GM19452 (cell line): Measurements from ENCODE around the gene CD2AP.
"Not testable (repeated sequence)": the region's sequence is repeated elsewhere in the genome, so short reads cannot be mapped to it uniquely, and the experiment has no call there.

ENCODE experiments used
- ATAC-seq: cut with Tn5 transposase; IDR thresholded peaks from one replicate; pipeline ENCODE4 v1.9.1; 2021; ENCODE audit not compliant: unreplicated experiment

The CD2AP gene

DNA sequence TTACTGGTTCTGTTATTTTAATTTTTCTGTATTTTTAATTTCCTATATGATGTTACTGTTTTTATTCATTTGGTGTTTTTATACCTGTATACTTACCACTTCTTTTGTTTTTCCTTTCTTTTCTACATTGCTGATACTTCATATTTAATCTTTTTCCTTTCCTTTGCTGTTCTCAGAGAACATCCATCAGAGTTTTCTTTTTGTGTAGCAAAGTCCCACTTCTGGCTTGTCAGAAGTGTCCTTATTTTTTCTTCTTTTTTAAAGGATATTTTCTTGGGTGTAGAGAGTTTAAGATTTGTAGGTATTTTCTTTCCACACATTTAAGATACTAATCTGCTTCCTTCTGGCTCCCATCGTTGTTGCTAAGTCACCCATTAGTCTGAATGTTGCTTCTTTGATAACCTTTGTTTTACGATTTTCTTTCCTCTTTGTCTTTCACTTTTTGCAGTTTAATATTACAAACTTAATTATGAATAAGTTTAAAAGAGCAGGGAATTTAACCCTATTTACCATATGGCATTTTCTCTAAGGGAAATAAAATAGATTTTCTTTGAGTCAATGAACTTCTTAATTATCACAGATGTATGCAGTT lies 18.5 kb downstream of the CD2AP start:
- ATAC-seq, result no peak

DNA sequence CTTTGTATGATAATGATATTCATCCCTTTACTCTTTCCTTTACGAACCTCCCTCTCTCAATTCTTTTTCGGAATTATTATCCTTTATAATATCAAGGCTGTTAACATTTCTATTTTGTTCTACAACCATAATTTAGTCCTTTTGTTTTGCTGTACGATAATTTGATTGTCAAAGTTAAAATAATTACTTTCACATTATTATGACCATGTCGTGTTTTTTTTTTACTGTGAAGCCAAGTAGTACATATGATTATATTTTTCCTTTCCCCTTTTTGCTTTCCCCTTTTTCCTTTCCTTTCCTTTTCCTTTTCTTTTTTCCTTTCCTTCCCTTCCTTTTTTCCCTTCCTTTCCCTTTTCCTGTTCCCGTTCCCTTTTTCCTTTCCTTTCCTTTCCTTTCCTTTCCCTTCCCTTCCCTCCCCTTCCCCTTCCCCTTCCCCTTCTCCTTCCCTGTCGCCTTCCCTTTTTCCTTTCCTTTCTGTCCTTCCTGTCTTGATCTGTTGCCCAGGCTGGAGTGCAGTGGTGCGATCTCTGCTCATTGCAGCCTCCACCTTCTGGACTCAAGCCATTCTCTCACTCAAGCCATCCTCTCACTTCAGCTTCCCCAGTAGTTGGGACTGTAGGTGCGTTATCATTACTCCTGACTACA lies 19.5 kb downstream of the CD2AP start:
- ATAC-seq, result no peak

DNA sequence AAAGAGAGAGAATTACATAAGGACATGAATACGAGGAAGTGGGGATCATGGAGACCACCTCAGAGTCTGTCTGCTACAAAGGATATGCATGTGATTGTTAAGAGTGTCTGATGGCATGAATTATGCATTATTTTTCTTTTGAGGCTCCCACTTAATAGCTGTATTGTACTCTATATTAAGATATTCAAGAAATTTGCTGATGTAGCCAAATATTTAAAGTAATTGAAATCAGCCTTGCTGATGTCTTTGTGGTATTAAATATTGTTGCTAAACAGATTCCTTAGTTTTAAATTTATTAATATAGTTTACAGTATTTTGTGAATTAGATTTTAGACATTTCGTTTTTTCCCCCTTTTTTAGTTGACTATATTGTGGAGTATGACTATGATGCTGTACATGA lies 25.3 kb downstream of the CD2AP start:
- ATAC-seq, result no peak

DNA sequence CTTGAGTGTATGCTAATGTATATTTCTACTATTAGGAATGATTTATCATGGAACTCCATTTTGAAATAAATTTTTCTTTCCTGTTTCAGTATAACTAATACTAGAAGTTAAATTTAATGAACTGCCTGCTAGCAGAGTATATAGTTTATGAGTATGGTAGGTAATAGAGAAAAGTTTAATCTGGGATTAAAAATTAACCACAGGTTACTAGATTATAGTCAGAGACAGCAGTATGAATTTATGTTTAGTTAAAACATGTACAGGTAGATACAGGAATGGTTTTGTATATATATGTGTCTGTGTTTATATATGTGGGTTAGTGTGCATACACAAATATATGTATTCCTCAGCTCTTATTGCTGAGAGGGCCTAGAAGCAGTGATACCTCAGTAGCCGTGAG lies 32.3 kb downstream of the CD2AP start:
- no peak for ATAC-seq

DNA sequence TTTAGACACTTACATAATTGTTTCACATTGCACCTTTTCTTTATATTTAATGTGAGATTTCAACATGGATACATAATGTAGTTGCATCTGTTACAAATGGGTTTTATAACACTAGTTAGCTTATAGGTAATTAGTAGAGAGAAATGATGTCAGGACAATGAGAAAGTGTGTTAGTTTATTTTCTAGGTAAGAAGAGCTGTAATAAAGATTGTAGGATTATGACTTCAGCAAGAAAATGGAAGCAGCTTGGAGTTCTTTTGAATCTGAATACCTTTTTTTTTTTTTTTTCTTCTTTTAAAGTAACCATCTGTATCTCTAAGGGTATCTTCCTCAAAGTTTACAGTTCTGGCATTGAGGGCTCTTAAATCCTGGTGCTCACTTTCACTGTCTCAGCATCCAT lies 35.3 kb downstream of the CD2AP start:
- no peak for ATAC-seq

DNA sequence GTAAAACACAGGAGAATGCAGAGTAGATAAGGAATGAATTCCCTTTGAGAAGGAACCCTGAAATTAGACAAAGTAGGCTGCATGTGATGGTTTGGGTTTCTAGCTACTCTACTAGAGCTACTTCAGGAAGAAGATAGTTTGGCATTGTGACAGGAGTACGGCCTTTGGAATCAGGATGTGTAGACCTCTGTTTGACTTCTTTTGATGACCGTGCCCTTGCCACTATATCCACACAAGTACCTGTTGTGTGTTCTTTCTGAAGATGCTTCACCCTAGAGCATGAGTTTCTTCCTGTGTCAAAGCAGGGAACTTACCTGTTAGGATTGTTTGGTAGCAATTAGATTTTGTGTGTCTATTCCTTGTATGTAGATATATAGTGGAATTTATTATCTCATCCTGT lies 41.7 kb downstream of the CD2AP start:
- no peak for ATAC-seq

DNA sequence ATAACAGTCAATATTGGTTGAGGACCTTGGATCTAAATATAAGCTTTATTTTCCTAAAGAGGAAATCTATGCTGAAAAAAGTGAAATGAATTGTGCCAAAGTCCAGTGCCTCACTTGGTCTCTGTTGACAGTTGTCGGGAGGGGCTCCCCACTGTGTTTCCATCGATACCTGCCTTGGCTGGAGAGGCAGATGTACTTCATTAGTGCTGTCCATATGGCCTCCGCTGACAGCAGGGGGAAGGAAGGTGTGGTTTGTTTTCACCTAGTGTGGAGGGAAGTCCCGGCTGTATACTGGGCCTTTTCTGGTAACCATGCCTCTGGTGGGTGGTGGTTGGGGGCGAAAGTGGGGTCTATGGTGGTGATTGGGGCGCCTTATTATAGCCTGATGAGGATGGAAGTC lies 42.7 kb downstream of the CD2AP start:
- ATAC-seq, result no peak

DNA sequence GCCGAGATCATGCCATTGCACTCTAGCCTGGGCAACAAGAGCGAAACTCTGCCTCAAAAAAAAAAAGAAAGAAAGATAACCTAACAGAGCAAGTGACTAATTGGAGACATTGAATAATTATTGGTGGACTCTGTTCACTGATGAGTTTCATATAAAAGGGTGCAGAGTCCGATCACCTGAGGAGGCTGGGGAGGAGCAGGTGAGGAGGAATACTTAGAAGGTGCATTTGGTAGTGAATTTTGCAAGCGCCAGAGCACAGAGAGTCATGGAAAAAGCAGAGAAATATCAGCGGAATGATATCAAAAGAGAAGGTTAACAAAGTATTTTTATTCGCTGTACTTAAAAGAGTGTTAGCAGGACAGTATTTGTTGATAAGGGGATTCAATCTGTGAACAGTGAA lies 44.4 kb downstream of the CD2AP start:
- ATAC-seq, result no peak

DNA sequence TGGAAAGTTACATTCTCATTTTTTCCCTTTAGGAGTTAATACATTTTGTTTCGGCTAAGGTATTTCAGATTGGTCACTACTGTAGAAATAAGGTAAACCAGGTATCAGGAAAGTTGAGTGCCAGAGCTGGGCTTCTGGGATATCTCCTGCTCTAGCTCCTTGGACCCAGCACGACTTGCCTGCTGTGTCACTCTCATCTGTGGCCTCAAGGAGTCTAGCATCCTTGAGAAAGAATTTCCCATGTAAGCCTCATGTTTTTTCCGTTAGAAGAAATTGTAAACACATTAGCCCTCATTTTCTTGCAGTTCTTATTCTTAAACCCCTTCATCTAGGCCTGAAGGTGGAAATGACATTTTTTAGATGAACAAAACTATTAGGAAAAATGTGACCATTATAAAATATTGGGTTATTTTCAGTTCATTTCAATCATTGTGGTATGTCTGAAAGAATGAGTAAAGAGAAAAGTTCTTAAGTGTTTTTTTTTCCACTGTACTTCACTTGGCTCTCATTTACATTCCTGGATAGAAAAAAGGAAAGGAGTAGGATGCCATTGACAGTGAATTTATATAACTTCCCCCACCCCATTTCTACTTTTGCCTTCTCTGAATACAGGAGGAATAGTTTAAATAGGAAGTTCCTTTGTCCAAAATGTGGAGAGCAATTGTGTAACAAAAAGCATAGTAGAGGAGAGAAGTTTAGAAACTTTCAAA lies 46.7 kb downstream of the CD2AP start:
- no peak for ATAC-seq

DNA sequence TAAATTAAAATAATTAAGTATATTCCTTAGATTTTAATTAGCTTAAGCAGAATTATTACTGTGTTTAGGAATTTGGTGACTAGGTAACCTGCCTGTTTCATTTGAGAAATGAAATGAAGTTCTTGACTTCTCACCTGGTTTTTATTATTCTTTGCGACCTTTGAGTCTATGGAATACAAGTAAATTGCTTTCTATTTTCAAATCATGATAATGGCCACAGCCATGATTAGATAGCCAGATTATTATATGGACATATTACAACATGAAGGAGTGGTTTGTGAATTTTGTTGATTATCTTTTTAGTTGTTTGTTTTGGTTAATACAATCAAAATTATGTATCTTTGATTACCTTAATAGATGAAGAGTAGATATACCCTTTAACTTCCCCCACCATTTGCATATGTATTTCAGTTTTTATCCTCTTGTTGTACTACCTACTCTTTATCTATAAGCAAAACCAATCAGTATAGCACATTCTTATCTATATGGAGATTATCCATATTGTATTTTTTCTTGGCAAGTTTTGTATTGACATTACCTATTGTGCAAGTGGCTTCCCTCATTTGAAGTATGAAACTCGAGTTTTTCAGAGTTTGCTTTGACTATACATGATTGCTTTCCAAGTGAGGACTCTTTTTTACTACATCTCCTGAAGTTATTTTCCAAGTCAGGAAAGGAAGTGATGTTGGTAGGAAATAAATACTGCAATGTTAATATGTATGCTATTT lies 47.9 kb downstream of the CD2AP start:
- ATAC-seq, result no peak

DNA sequence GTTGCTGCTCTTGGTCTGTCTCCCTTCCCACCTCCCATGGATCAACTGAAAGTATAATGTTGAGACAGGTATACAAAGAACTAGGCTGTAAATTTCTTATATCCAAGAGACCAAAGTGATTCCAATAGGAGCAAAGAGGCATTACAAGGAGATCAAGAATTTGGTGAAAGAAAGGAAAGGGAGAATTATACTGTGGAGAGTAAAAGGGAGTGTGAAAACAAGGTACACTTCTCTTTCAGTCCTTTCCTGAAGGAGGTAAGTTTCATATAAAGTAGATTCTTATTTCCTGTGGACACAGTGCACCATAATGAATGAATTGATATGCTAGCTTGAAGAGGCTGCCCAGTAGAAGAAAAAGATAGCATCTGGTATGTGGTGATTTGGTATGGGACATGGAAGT lies 49.7 kb downstream of the CD2AP start:
- no peak for ATAC-seq

DNA sequence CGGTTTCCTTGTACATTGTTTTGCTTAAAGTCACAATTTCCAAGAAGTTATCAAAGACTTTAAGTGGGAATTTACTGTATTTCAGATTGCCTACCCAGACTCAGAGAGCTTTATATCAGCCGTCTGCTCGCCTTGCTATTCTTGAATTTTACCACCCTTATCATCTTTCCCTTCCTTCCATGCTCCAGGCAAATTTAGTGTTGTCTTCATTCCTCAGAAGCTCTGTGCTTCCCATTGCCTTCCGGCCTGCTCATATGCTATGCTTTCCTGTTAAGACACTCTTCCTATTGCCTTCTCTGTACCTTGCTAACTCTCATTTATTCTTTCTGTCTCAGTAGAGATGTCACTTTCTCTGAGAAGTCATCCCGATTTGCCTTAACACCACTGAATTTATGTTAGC lies 52.1 kb downstream of the CD2AP start:
- no peak for ATAC-seq

DNA sequence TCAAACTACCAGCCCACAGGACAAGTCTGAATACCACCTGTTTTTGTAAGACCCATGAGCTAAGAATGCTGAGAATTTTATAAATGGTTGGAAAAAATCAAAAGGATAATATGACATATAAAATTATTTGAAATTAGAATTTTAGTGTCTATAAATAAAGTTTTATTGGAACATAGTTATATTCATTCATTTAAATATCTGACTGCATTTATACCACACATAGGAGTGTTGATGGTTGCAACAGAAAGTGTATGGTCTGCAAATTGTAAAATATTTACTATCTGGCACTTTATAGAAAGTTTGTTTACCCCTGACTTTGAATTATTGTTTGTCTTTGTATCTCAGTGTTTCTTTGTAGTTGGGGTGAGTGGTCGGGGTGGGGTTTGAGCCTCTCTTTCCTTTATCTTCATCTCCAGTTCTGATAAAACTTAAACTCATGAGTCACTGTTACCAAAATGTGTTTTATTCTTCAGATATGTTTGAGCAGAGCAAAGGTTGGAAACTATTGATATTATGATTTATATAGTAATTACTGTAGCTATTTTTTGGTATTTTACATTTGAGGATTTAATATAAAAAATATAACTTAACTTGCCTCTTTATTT lies 55.5 kb downstream of the CD2AP start:
- no peak for ATAC-seq

DNA sequence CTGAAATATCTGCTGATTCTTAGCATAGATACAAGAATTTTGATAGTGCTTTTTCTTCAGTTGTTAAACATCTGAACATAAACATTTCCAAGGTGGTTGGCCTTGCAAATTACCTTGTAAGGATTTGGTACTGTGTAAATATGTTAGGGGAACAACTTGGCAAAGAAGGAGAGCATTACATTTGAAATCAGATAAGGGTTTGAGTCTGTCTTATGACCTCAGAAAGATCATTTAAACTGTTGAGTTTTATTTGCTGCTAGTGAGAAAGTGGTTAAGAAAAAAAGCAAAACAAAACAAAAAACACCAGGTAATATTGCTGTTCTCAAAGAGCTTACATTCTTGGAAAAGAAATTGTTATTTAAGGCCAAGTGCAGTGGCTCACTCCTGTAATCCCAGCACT lies 56.5 kb downstream of the CD2AP start:
- ATAC-seq, result no peak

DNA sequence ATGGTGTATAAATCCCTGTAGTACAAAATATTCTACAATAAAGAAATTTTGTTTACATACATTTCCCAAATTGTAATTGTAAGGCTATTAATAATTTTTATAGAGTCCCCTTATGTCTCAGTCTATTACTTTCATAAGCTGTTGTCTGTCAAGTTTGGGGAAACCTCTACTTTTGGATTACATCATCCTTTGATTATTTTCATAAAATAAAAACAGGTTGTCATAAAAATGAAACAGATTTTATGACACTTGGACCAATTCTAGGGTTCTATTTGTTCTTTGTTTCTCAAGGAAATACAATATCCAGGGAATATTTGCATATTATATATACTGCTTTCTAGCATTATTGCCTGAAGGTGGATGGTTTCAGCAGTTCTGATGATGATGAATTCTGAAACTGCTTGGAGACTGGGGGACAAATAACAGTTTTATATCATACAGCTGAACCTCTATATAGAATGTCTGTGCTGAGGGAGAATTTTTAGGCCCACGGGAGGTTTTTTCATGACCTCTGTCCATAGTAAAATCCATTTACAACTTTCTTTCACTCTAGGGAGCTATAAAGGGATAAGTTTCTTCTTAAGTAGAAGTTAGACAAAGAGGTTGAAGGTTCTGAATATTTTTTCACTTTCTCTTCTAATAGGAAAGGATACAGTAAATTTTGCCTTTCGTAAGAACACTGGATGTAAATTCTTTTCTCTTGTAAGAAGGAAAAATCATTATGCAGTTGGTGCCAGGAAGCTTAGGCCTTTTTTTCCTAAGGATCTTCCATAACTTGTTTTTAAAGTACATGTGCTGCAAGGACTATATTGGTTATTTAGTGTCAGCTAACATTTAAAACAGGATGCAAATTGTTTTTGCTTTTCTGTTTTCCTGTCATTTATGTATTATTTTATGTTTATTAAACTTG lies 58.0 kb downstream of the CD2AP start:
- ATAC-seq, result no peak

DNA sequence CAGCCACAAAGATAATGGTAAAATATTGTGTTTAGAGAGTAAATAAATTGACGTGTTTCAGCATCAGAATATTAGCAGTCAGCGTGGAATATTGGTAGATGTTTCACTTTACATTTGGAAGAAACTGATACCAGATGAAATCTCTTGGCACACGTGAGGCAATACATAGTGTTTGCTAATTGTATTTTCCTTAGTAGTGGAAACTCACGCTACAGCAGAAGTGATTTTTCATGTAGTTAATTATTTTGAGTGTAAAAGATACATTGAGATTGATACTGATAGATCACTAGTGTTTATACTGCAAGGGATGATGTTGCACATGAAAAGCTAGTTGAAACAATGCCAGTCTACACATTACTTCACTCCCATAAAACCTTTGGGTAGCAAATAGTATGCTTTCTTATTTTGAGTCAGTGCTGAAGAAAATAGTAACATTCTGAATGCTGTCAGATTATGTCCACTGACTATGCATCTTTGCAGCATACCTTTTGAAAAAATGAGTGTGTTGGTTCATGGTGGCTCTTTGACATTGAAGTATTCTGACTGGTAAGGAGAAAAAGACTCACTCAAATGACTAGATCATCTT lies 59.3 kb downstream of the CD2AP start:
- no peak for ATAC-seq

DNA sequence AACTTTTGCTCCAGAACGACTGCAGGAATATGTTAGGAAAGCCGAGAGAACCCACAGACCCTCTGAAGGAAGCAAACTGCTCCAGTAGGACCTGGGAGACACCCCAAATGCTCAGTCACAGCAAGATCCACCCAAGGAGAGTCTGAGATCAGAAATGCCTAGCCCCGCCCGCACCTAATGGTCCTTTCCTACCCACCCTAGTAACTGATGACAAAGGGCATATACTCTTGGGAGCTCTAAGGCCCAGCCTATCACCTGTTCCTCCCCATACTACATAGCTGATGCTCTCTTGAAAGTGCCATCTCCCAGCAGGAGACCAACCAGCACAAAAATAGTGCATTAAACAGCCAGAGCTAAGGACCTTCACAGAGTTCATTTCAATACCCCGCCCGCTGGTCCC lies 67.6 kb downstream of the CD2AP start:
- no peak for ATAC-seq

DNA sequence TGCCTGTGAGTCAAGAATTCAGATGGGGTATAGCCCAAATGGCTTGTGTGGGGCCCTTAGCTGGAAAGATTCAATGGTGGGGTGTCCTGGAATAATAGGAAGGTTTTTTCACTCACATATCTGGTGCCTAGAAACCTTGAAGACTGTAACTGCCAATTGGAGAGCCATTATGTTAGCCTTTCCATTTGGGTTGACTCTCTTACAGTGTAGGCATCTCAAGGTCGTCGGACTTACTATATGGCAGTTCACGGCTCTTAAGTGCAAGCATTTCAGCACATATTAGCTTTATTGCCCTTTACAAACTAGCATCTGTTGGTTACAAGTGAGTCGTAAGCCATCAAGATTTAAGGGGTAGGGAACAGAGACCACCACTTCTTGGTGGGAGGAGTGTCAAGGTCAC lies 74.1 kb downstream of the CD2AP start:
- ATAC-seq, result no peak

DNA sequence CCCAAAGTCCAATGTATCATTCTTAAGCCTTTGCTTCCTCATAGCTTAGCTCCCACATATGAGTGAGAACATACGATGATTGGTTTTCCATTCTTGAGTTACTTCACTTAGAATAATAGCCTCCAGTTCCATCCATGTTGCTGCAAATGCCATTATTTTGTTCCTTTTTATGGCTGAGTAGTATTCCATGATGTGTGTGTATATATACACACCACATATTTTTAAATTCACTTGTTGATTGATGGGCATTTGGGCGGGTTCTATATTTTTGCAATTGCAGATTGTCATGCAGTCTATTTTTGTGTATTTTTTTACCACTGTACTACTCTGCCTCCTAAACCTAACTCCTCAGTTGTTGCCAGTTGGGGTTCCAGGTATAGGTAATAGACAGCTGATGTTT lies 74.7 kb downstream of the CD2AP start:
- ATAC-seq, result no peak

DNA sequence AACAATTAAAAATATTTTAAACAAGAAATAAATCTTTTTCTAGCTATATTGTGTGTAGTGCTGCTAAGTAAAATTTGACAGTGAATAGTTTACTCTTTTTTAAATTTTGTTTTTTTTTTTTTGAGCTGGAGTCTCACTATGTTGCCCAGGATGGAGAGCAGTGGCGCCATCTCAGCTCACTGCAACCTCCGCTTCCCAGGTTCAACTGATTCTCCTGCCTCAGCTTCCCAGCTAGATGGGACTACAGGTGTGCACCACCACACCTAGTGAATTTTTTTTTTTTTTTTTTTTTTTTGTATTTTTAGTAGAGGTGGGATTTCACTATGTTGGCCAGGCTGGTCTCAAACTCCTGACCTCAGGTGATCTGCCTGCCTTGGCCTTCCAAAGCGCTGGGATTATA lies 75.7 kb downstream of the CD2AP start:
- ATAC-seq, result not testable (repeated sequence)
